Testis (tissue), 3 donors: ENCODE measurements around the gene CTIF. TPM values are rescaled to one million over a fixed set of nuclear protein-coding genes. Genes with fewer than 3 reads are reported as not detected.

Experiments
- DNase-seq: peaks from one replicate; pipeline ENCODE4 v3.0.0-alpha.2; 2019
- H3K27ac ChIP-seq, 2 donors: fragments of 200-600 bp; sonication (generic); one replicate each; pipeline ENCODE4 v1.5.1; 2019
- H3K27me3 ChIP-seq: fragments of 200-600 bp; sonication (generic); one replicate; pipeline ENCODE4 v1.5.1; 2019
- H3K36me3 ChIP-seq: fragments of 200-600 bp; sonication (generic); one replicate; pipeline ENCODE4 v1.5.1; 2017; ENCODE audit warnings: low read depth; ENCODE audit errors: missing control alignments
- H3K4me1 ChIP-seq: fragments of 200-600 bp; sonication (generic); one replicate; pipeline ENCODE4 v1.5.1; 2019
- H3K4me3 ChIP-seq, 2 donors: fragments of 200-600 bp; sonication (generic); one replicate each; pipeline ENCODE4 v1.5.1; 2017 to 2019
- H3K9me3 ChIP-seq: fragments of 200-600 bp; sonication (generic); one replicate; pipeline ENCODE4 v1.5.1; 2017
- CTCF ChIP-seq, 3 experiments: fragments of 450-650 bp in 2 of 3; fragments of 200-600 bp in 1 of 3; sonication (generic) in 1 of 3; IDR thresholded peaks; one replicate each; pipeline ENCODE4 v1.5.1; 2016 to 2019; ENCODE audit warnings: antibody characterized with exemption in 3 of 3, mild to moderate bottlenecking in 2 of 3, moderate library complexity in 1 of 3
- POLR2A ChIP-seq: fragments of 450-650 bp; IDR thresholded peaks from one replicate; pipeline ENCODE4 v1.6.1; 2017; ENCODE audit warnings: antibody characterized with exemption, mild to moderate bottlenecking, moderate library complexity
- WGBS, 2 donors: methylation state at CpG; one replicate each; pipeline ENCODE4 v1.1.5; 2018; 5-methylcytosine and 5-hydroxymethylcytosine counted together
- intact Hi-C: fragments of 100-400 bp; cut with DNase I; formaldehyde crosslinking; loops from one replicate; pipeline ENCODE4 v1.15.1; 2023; ENCODE audit warnings: low total_unique reads
- polyA plus RNA-seq: library from polyadenylated mRNA; stranded (reverse); fragments of 350-450 nt; fragmentation: Illumina TruSeq; extraction: RNeasy Lipid Tissue Mini Kit (QIAGEN cat#74804); gene quantifications from one replicate; pipeline ENCODE4 v1.2.3, GENCODE V29; 2014; ENCODE audit warnings: low read depth, low replicate concordance; ENCODE audit not compliant: insufficient read depth
- total RNA-seq, 2 donors: library from RNA; depleted of rRNA; stranded (reverse); fragments of >200 nt; gene quantifications; one replicate each; pipeline ENCODE4 v1.2.3, GENCODE V29; 2016

Gene CTIF
- total and polyA plus RNA-seq, 3 donors from 2014 or later: 33.8 to 41.5 (median 35.6) TPM

GRCh38 chr18:48777026-48777743, 238.4 kb downstream of the CTIF start:
- peak; percentile 55 for DNase-seq
- Histone ChIP-seq H3K27ac (no peak overlapping the region), H3K4me1 (peaks cover 47% of the 10 kb centered on the region), H3K9me3 (no peaks in the 10 kb centered on the region), H3K4me3 (no peak overlapping the region), H3K27me3 (no peaks in the 10 kb centered on the region), H3K36me3 (no peaks in the 10 kb centered on the region)
- TF ChIP-seq POLR2A: no peak
- peak; percentile 49 to 82 (median 64) for TF ChIP-seq CTCF (IDR thresholded peaks at IDR 0.05)
- intact Hi-C loops: loop anchor here (10.0 kb wide), 1 partner anchor 178 kb away; the partner anchor contains the start of gene SMAD7
- 74% methylated on average over 9 to 13 of the region's 13 CpGs for WGBS, 2 donors

- peak in 1 of 3 experiments; percentile 5 for TF ChIP-seq CTCF (IDR thresholded peaks at IDR 0.05)
- no peak for TF ChIP-seq POLR2A
- Histone ChIP-seq H3K4me3 (no peak overlapping the region), H3K27me3 (no peaks in the 10 kb centered on the region), H3K4me1 (peaks cover 52% of the 10 kb centered on the region), H3K9me3 (no peaks in the 10 kb centered on the region), H3K36me3 (no peaks in the 10 kb centered on the region), H3K27ac (no peak overlapping the region)
- WGBS, 2 donors: 75 to 79% methylated on average over 6 to 8 of the region's 8 CpGs
- intact Hi-C loops: loop anchor here (10.0 kb wide), 1 partner anchor 177 kb away; the partner anchor contains the start of gene SMAD7
- no peak for DNase-seq
These were observed 238.9 kb downstream of the CTIF start for GRCh38 chr18:48777744-48778116.

- DNase-seq: no peak
- intact Hi-C loops: loop anchor here (10.0 kb wide), 1 partner anchor 176 kb away; the partner anchor contains the start of gene SMAD7
- H3K4me1 ChIP-seq: peaks cover 58% of the 10 kb centered on the region
- no peaks in the 10 kb centered on the region for H3K9me3 ChIP-seq
- H3K27ac ChIP-seq: no peak overlapping the region
- TF ChIP-seq CTCF (IDR thresholded peaks at IDR 0.05): no peak
- no peak for TF ChIP-seq POLR2A
- H3K4me3 ChIP-seq: no peak overlapping the region
- H3K36me3 ChIP-seq: no peaks in the 10 kb centered on the region
- H3K27me3 ChIP-seq: no peaks in the 10 kb centered on the region
- 71 to 91% methylated on average over 11 to 13 of the region's 13 CpGs for WGBS, 2 donors
These were observed 239.6 kb downstream of the CTIF start for GRCh38 chr18:48778344-48779011.

GRCh38 chr18:48779462-48779861, 240.6 kb downstream of the CTIF start:
- intact Hi-C loops: loop anchor here (10.0 kb wide), 1 partner anchor 175 kb away; the partner anchor contains the start of gene SMAD7
- Histone ChIP-seq H3K27ac (no peak overlapping the region), H3K27me3 (no peaks in the 10 kb centered on the region), H3K9me3 (no peaks in the 10 kb centered on the region), H3K4me1 (peaks cover 58% of the 10 kb centered on the region), H3K4me3 (no peak overlapping the region), H3K36me3 (no peaks in the 10 kb centered on the region)
- TF ChIP-seq POLR2A (no peak), CTCF (IDR thresholded peaks at IDR 0.05) (no peak)
- WGBS, 2 donors: 64 to 84% methylated on average over 6 to 7 of the region's 7 CpGs
- no peak for DNase-seq
